ENCODE results near the gene ZFP28.

DNA sequence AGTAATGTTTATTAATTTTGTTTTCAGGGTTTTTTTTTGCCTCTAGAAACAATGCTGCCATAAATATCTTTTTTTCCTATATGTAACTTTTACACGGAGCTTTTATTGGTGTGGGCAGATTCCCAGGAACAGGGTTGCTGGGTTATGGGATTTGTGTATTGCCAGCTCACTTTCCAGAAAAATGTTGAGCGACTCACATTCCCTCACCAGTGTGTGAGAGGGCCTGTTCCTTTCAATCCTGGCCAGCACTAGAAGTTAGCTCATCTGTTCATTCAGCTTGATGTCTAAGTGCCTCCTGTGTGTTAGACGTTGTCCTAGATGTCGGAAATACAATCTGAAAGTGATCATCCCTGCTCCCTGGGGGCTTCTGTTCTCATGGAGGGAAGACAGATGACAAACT, 58.9 kb downstream of the ZFP28 start:
- TF ChIP-seq POLR2AphosphoS5 (IDR thresholded peaks at IDR 0.05; ENCODE audit: insufficient read depth, low read depth, low read length) (no peak), JUN (IDR thresholded peaks at IDR 0.05; ENCODE audit: borderline replicate concordance, insufficient read depth, insufficient read length, low read depth) (no peak), POLR2A (IDR thresholded peaks at IDR 0.05; ENCODE audit: low read depth, low read length) (no peak)
- TF ChIP-seq, protein P1, sequence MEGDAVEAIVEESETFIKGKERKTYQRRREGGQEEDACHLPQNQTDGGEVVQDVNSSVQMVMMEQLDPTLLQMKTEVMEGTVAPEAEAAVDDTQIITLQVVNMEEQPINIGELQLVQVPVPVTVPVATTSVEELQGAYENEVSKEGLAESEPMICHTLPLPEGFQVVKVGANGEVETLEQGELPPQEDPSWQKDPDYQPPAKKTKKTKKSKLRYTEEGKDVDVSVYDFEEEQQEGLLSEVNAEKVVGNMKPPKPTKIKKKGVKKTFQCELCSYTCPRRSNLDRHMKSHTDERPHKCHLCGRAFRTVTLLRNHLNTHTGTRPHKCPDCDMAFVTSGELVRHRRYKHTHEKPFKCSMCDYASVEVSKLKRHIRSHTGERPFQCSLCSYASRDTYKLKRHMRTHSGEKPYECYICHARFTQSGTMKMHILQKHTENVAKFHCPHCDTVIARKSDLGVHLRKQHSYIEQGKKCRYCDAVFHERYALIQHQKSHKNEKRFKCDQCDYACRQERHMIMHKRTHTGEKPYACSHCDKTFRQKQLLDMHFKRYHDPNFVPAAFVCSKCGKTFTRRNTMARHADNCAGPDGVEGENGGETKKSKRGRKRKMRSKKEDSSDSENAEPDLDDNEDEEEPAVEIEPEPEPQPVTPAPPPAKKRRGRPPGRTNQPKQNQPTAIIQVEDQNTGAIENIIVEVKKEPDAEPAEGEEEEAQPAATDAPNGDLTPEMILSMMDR (IDR thresholded peaks at IDR 0.05; ENCODE audit: extremely low read depth in 1 of 2, insufficient read depth in 1 of 2, low read depth in 1 of 2, low read length in 2 of 2): no peak
- TF ChIP-seq, protein P2, sequence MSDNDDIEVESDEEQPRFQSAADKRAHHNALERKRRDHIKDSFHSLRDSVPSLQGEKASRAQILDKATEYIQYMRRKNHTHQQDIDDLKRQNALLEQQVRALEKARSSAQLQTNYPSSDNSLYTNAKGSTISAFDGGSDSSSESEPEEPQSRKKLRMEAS (IDR thresholded peaks at IDR 0.05; ENCODE audit: insufficient read depth, insufficient read length): no peak
